GM23338 (cell line): ENCODE results near the gene CCN2. TPM values are rescaled to one million over a fixed set of nuclear protein-coding genes. Genes with fewer than 3 reads are reported as not detected.

ENCODE experiments used
- ATAC-seq: fragments of 200-7000 bp; cut with Tn5 transposase; 3 replicates; pipeline ENCODE4 v1.9.1; 2020
- DNase-seq: peaks from one replicate; pipeline ENCODE4 v3.0.0-alpha.2; 2015; ENCODE audit warnings: low spot score
- H2AFZ ChIP-seq: fragments of 200-600 bp; sonication (generic); 2 replicates; pipeline ENCODE4 v1.8.0; 2016; ENCODE audit warnings: antibody characterized with exemption, mild to moderate bottlenecking, moderate library complexity
- H3F3A ChIP-seq: fragments of 200-600 bp; sonication (generic); replicated peaks from 2 replicates; pipeline ENCODE4 v1.8.0; 2017; ENCODE audit warnings: antibody characterized with exemption, mixed run types, low read depth
- H3K27ac ChIP-seq: fragments of 200-600 bp; sonication (generic); 2 replicates; pipeline ENCODE4 v1.6.1; 2016; ENCODE audit warnings: low read depth
- H3K27me3 ChIP-seq: fragments of 200-600 bp; sonication (generic); 2 replicates; pipeline ENCODE4 v1.8.0; 2016; ENCODE audit warnings: mild to moderate bottlenecking, mixed run types, moderate library complexity; ENCODE audit not compliant: insufficient read depth
- H3K36me3 ChIP-seq: fragments of 200-600 bp; sonication (generic); 2 replicates; pipeline ENCODE4 v1.8.0; 2016; ENCODE audit warnings: mild to moderate bottlenecking; ENCODE audit not compliant: insufficient read depth
- H3K4me1 ChIP-seq: fragments of 200-600 bp; sonication (generic); 2 replicates; pipeline ENCODE4 v1.8.0; 2016; ENCODE audit warnings: mild to moderate bottlenecking, moderate library complexity; ENCODE audit not compliant: insufficient read depth
- H3K4me2 ChIP-seq: fragments of 200-600 bp; sonication (generic); 2 replicates; pipeline ENCODE4 v1.7.1; 2017; ENCODE audit warnings: mixed run types
- H3K4me3 ChIP-seq: fragments of 200-600 bp; sonication (generic); 2 replicates; pipeline ENCODE4 v1.6.1; 2016; ENCODE audit warnings: mixed run types
- H3K79me2 ChIP-seq: fragments of 200-600 bp; sonication (generic); replicated peaks from 2 replicates; pipeline ENCODE4 v1.8.0; 2017; ENCODE audit warnings: mild to moderate bottlenecking; ENCODE audit not compliant: insufficient read depth
- H3K9me2 ChIP-seq: fragments of 200-600 bp; sonication (generic); 2 replicates; pipeline ENCODE4 v1.8.0; 2017; ENCODE audit not compliant: insufficient read depth
- H4K20me1 ChIP-seq: fragments of 200-600 bp; sonication (generic); replicated peaks from 2 replicates; pipeline ENCODE4 v1.8.0; 2017; ENCODE audit warnings: mild to moderate bottlenecking; ENCODE audit not compliant: insufficient read depth
- H3K27ac Mint-ChIP-seq: 2 replicates; pipeline ENCODE4 v1.8.0; 2020; ENCODE audit warnings: inconsistent platforms, mild to moderate bottlenecking, moderate library complexity, mixed read lengths
- H3K27me3 Mint-ChIP-seq: 3 replicates; pipeline ENCODE4 v1.8.0; 2022; ENCODE audit warnings: low read depth, mild to moderate bottlenecking, moderate library complexity, mixed read lengths, inconsistent platforms; ENCODE audit not compliant: insufficient read depth, poor library complexity
- H3K36me3 Mint-ChIP-seq: 3 replicates; pipeline ENCODE4 v1.8.0; 2021; ENCODE audit warnings: low read depth, mild to moderate bottlenecking, inconsistent platforms, moderate library complexity, mixed read lengths
- H3K4me1 Mint-ChIP-seq: 3 replicates; pipeline ENCODE4 v1.8.0; 2020; ENCODE audit warnings: mild to moderate bottlenecking, inconsistent platforms, mixed read lengths
- H3K4me3 Mint-ChIP-seq: 3 replicates; pipeline ENCODE4 v1.8.0; 2021; ENCODE audit warnings: moderate library complexity, mild to moderate bottlenecking, inconsistent platforms, mixed read lengths
- H3K9me3 Mint-ChIP-seq: 3 replicates; pipeline ENCODE4 v1.8.0; 2020; ENCODE audit warnings: moderate library complexity, mild to moderate bottlenecking, inconsistent platforms, mixed read lengths
- EZH2phosphoT487 ChIP-seq: fragments of 200-600 bp; sonication (generic); IDR thresholded peaks from one replicate; pipeline ENCODE4 v1.8.1; 2018; ENCODE audit warnings: antibody characterized with exemption; ENCODE audit not compliant: unreplicated experiment
- JUNB ChIP-seq: IDR thresholded peaks from one replicate; pipeline ENCODE4 v1.6.1; 2016; ENCODE audit warnings: antibody characterized with exemption; ENCODE audit not compliant: unreplicated experiment
- POLR2AphosphoS5 ChIP-seq: IDR thresholded peaks from 2 replicates; pipeline ENCODE4 v1.6.1; 2016; ENCODE audit warnings: antibody characterized with exemption, low read depth
- REST ChIP-seq: IDR thresholded peaks from one replicate; pipeline ENCODE4 v1.6.1; 2018; ENCODE audit warnings: antibody characterized with exemption; ENCODE audit not compliant: unreplicated experiment
- ZNF114 ChIP-seq: fragments of 250-450 bp; sonication (Bioruptor Pico); IDR thresholded peaks from 2 replicates; pipeline ENCODE4 v1.5.0; 2020; ENCODE audit warnings: mild to moderate bottlenecking, moderate library complexity
- ZNF462 ChIP-seq: fragments of 250-450 bp; sonication (Bioruptor Pico); IDR thresholded peaks from 2 replicates; pipeline ENCODE4 v1.5.0; 2020; ENCODE audit warnings: mild to moderate bottlenecking, moderate library complexity
- polyA plus RNA-seq: library from polyadenylated mRNA; unstranded; fragments of >200 nt; fragmentation: Nextera tagmentation; extraction: Ambion mirVana; gene quantifications from 2 replicates; pipeline ENCODE4 v1.2.1, GENCODE V29; 2016
- total RNA-seq: library from RNA; depleted of rRNA; stranded (reverse); fragments of >200 nt; shearing (Covaris generic); gene quantifications from 2 replicates; pipeline ENCODE4 v1.2.3, GENCODE V29; 2014

The CCN2 gene
- total and polyA plus RNA-seq, 2 experiments from 2014 or later = 128 to 159 TPM

GRCh38 chr6:131995917-131996316 lies 44.7 kb upstream of the CCN2 start:
- Histone ChIP-seq H2AFZ (no peak overlapping the region), H3K4me1 (no peaks in the 10 kb centered on the region), H3K27ac (no peak overlapping the region), H4K20me1 (no peaks in the 10 kb centered on the region), H3K4me3 (no peak overlapping the region), H3K79me2 (no peaks in the 10 kb centered on the region), H3F3A (no peaks in the 10 kb centered on the region), H3K36me3 (no peaks in the 10 kb centered on the region), H3K27me3 (no peaks in the 10 kb centered on the region), H3K4me2 (no peak overlapping the region), H3K9me2 (0 out of 2 replicates have a peak, but pooled peaks cover 4% of the 10 kb centered on the region)
- H3K36me3 Mint-ChIP-seq = no peaks in the 10 kb centered on the region; the same call in 2 of the 3 replicates
- no peaks in the 10 kb centered on the region for H3K4me1 Mint-ChIP-seq
- H3K4me3 Mint-ChIP-seq = no peak overlapping the region
- H3K9me3 Mint-ChIP-seq = no peaks in the 10 kb centered on the region
- DNase-seq (no peak), ATAC-seq (no peak)
- TF ChIP-seq ZNF114 (CRISPR knock-in tag) (no peak), ZNF462 (CRISPR knock-in tag) (no peak), POLR2AphosphoS5 (no peak), EZH2phosphoT487 (no peak)
- no peaks in the 10 kb centered on the region for H3K27me3 Mint-ChIP-seq
- H3K27ac Mint-ChIP-seq = no peak overlapping the region

GRCh38 chr6:131992557-131992956 lies 41.4 kb upstream of the CCN2 start:
- H3K27ac Mint-ChIP-seq = no peak overlapping the region
- no peak for TF ChIP-seq POLR2AphosphoS5
- no peak for TF ChIP-seq REST
- TF ChIP-seq JUNB = no peak

More at GRCh38 chr6:131992557-131992956, 41.4 kb upstream of the CCN2 start:
- H3K27me3 Mint-ChIP-seq = no peaks in the 10 kb centered on the region
- H3K36me3 Mint-ChIP-seq = no peaks in the 10 kb centered on the region; the same call in 2 of the 3 replicates
- Histone ChIP-seq H4K20me1 (no peaks in the 10 kb centered on the region), H3K4me2 (no peak overlapping the region), H3K27ac (no peak overlapping the region), H3K9me2 (no peaks in the 10 kb centered on the region), H3K4me1 (no peaks in the 10 kb centered on the region), H3K4me3 (no peak overlapping the region), H3F3A (no peaks in the 10 kb centered on the region), H3K36me3 (no peaks in the 10 kb centered on the region), H3K27me3 (no peaks in the 10 kb centered on the region), H3K79me2 (no peaks in the 10 kb centered on the region), H2AFZ (no peak overlapping the region)
- no peaks in the 10 kb centered on the region for H3K9me3 Mint-ChIP-seq
- DNase-seq (no peak), ATAC-seq (no peak)
- H3K4me1 Mint-ChIP-seq = no peaks in the 10 kb centered on the region
- H3K4me3 Mint-ChIP-seq = no peak overlapping the region
